B cell (primary cell): ENCODE data around the gene COL13A1. TPM values are rescaled to one million over a fixed set of nuclear protein-coding genes. Genes with fewer than 3 reads are reported as not detected.

ENCODE experiments used
- ATAC-seq: fragments of 200-7000 bp; cut with Tn5 transposase; one replicate; pipeline ENCODE4 v1.10.0; 2021; ENCODE audit warnings: low read depth, mild to moderate bottlenecking, moderate number of reproducible peaks, moderate library complexity
- CTCF ChIA-PET: fragments of 350-600 bp; sonication (Branson Sonifier 250); formaldehyde crosslinking; loops from one replicate; lab custom pipeline; 2021; ENCODE audit warnings: antibody characterized with exemption, inconsistent platforms; lab: Charles Lee
- POLR2A ChIA-PET: fragments of 350-600 bp; sonication (Branson Sonifier 250); formaldehyde crosslinking; loops from one replicate; lab custom pipeline; 2021; ENCODE audit warnings: antibody characterized with exemption; lab: Charles Lee
- DNase-seq: peaks from one replicate; pipeline ENCODE4 v3.0.0; 2013
- H2AFZ ChIP-seq: 2 replicates; pipeline ENCODE4 v1.6.1; 2012; ENCODE audit warnings: mild to moderate bottlenecking, low read depth, low read length; ENCODE audit not compliant: insufficient read depth, poor library complexity, severe bottlenecking
- H3K27ac ChIP-seq, 2 donors: 1 replicate in 1 of 2; 2 replicates in 1 of 2; pipeline ENCODE4 v1.5.1; 2012 to 2013; ENCODE audit warnings: low read length in 2 of 2, mild to moderate bottlenecking in 2 of 2, moderate library complexity in 1 of 2
- H3K27me3 ChIP-seq, 4 experiments: fragments of 200-600 bp in 1 of 4; sonication (generic) in 1 of 4; replicated peaks in 1 of 4; 1 replicate in 2 of 4; 2 replicates in 2 of 4; pipeline versions ENCODE4 v1.6.1 to v1.7.0; 2013 to 2016; ENCODE audit warnings: low read length in 3 of 4, mild to moderate bottlenecking in 2 of 4, mixed read lengths in 1 of 4, moderate library complexity in 1 of 4; ENCODE audit not compliant: insufficient read depth in 4 of 4, control insufficient read depth in 3 of 4; ENCODE audit errors: control extremely low read depth in 1 of 4
- H3K36me3 ChIP-seq, 2 experiments: replicated peaks in 1 of 2; 1 replicate in 1 of 2; 2 replicates in 1 of 2; pipeline versions ENCODE4 v1.6.1 to v1.7.1; 2013; ENCODE audit warnings: low read length in 1 of 2; ENCODE audit not compliant: insufficient read depth in 2 of 2, control insufficient read depth in 1 of 2; ENCODE audit errors: control extremely low read depth in 1 of 2, extremely low read depth in 1 of 2
- H3K4me1 ChIP-seq, 2 donors: fragments of 200-600 bp in 1 of 2; sonication (generic) in 1 of 2; 1 replicate in 1 of 2; 2 replicates in 1 of 2; pipeline versions ENCODE4 v1.5.1 to v1.6.1; 2013 to 2017; ENCODE audit warnings: low read length in 2 of 2; ENCODE audit not compliant: control insufficient read depth in 2 of 2, insufficient read depth in 2 of 2
- H3K4me2 ChIP-seq: replicated peaks from 2 replicates; pipeline ENCODE3; 2012; ENCODE audit warnings: mild to moderate bottlenecking, low read depth, low read length; ENCODE audit not compliant: poor library complexity, severe bottlenecking
- H3K4me3 ChIP-seq, 5 experiments: fragments of 200-600 bp in 1 of 5; sonication (generic) in 1 of 5; 1 replicate in 3 of 5; 2 replicates in 2 of 5; pipeline versions ENCODE4 v1.5.1 to v1.7.0; 2011 to 2016; ENCODE audit warnings: low read length in 4 of 5, mild to moderate bottlenecking in 4 of 5, low read depth in 2 of 5, control low read depth in 1 of 5, moderate library complexity in 1 of 5; ENCODE audit not compliant: insufficient read depth in 1 of 5; ENCODE audit errors: control extremely low read depth in 1 of 5, extremely low read depth in 1 of 5
- H3K79me2 ChIP-seq: fragments of 200-600 bp; sonication (generic); one replicate; pipeline ENCODE4 v1.6.0; 2016; ENCODE audit warnings: low read length; ENCODE audit not compliant: control insufficient read depth, insufficient read depth
- H3K9ac ChIP-seq: fragments of 200-600 bp; sonication (generic); 2 replicates; pipeline ENCODE4 v1.6.1; 2017; ENCODE audit warnings: mild to moderate bottlenecking, low read length, moderate library complexity
- H3K9me3 ChIP-seq, 3 donors: one replicate each; pipeline versions ENCODE4 v1.6.1 to v1.7.1; 2013; ENCODE audit warnings: low read length in 2 of 3; ENCODE audit not compliant: control insufficient read depth in 2 of 3, insufficient read depth in 1 of 3; ENCODE audit errors: control extremely low read depth in 1 of 3
- H4K20me1 ChIP-seq: 2 replicates; pipeline ENCODE4 v1.6.0; 2012; ENCODE audit warnings: mild to moderate bottlenecking, low read length; ENCODE audit not compliant: insufficient read depth, control insufficient read depth, poor library complexity, severe bottlenecking
- H3K27ac Mint-ChIP-seq: one replicate; pipeline ENCODE4 v1.8.0; 2021; ENCODE audit warnings: mixed read lengths
- H3K27me3 Mint-ChIP-seq: one replicate; pipeline ENCODE4 v1.8.0; 2021; ENCODE audit warnings: mixed read lengths
- H3K4me1 Mint-ChIP-seq: one replicate; pipeline ENCODE4 v1.8.0; 2021; ENCODE audit warnings: mixed read lengths
- H3K4me3 Mint-ChIP-seq: one replicate; pipeline ENCODE4 v1.8.0; 2021; ENCODE audit warnings: mixed read lengths
- H3K9me3 Mint-ChIP-seq: one replicate; pipeline ENCODE4 v1.8.0; 2022; ENCODE audit warnings: mixed read lengths; ENCODE audit not compliant: insufficient read depth
- EZH2 ChIP-seq: IDR thresholded peaks from 2 replicates; pipeline ENCODE4 v1.6.1; 2012; ENCODE audit warnings: borderline replicate concordance, low read depth, mild to moderate bottlenecking, moderate library complexity, low read length; ENCODE audit not compliant: insufficient read depth, poor library complexity, severe bottlenecking
- WGBS: methylation state at CpG from one replicate; pipeline ENCODE4 v1.1.5; 2013; ENCODE audit warnings: missing lambda C conversion rate; ENCODE audit not compliant: insufficient coverage; 5-methylcytosine and 5-hydroxymethylcytosine counted together
- intact Hi-C: fragments of 100-400 bp; cut with micrococcal nuclease; formaldehyde crosslinking; loops from one replicate; pipeline ENCODE4 v1.10.0; 2022
- polyA plus RNA-seq: library from polyadenylated mRNA; depleted of rRNA; stranded (reverse); fragments of >200 nt; gene quantifications from 2 replicates; pipeline ENCODE4 v1.2.3, GENCODE V29; 2012
- total RNA-seq, 2 donors: library from RNA; stranded (reverse); fragments of 120-200 nt in 1 of 2; gene quantifications; 1 replicate in 1 of 2; 2 replicates in 1 of 2; pipeline versions ENCODE4 v1.2.3 to v1.2.4, GENCODE V29; 2013 to 2022
- TF ChIP-seq, protein P1 (sequence below): fragments of 200-600 bp; IDR thresholded peaks from one replicate; pipeline ENCODE4 v1.8.0; 2022; ENCODE audit warnings: antibody characterized with exemption, mild to moderate bottlenecking

The COL13A1 gene
- total and polyA plus RNA-seq, 2 donors (not counting 1 experiment from before 2014, with no cell fraction given) = not detected

DNA sequence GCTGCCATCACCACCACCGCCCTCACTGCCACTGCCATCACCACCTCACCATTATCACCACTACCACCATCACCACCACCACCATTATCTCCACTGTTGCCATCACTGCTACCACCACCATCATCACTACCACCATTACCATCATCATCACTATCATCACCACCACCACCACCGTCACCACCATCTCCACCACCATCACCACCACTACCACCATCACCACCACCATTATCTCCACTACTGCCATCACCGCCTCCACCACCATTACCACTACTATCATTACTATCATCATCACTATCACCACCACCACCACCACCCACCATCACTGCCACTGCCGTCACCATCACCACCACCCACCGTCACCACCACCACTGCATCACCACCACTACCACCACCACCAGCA lies 9.9 kb upstream of the COL13A1 start:
- WGBS = 99% methylated on average over 5 of the region's 5 CpGs
- H3K27ac Mint-ChIP-seq = no peak overlapping the region

DNA sequence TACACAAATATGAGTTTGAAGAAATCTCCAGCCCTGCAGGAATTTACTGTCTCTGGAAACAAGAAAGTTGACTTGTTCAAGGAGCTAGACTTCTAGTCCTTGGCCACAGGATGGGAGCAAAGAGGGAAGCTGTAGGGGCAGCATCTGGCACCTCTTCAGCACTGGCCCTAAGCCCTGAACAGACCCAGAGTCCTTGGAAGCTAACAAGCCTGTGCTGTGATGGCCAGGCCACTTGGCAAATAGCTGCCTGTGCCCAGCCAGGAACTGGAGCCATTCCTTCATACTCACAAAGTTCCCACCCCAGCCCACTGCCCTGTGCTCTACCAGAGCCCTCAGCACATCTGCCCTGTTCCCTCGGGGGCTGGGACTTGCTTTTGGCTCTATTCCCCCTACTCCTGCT lies 9.4 kb upstream of the COL13A1 start:
- no peak for TF ChIP-seq EZH2
- TF ChIP-seq, protein P1, sequence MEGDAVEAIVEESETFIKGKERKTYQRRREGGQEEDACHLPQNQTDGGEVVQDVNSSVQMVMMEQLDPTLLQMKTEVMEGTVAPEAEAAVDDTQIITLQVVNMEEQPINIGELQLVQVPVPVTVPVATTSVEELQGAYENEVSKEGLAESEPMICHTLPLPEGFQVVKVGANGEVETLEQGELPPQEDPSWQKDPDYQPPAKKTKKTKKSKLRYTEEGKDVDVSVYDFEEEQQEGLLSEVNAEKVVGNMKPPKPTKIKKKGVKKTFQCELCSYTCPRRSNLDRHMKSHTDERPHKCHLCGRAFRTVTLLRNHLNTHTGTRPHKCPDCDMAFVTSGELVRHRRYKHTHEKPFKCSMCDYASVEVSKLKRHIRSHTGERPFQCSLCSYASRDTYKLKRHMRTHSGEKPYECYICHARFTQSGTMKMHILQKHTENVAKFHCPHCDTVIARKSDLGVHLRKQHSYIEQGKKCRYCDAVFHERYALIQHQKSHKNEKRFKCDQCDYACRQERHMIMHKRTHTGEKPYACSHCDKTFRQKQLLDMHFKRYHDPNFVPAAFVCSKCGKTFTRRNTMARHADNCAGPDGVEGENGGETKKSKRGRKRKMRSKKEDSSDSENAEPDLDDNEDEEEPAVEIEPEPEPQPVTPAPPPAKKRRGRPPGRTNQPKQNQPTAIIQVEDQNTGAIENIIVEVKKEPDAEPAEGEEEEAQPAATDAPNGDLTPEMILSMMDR = no peak
- H4K20me1 ChIP-seq = no peaks in the 10 kb centered on the region
- DNase-seq (no peak), ATAC-seq (no peak)
- peaks cover 2 to 3% (median 3%) of the 10 kb centered on the region in 3 donors for H3K9me3 ChIP-seq
- peaks cover 3% of the 10 kb centered on the region for H3K9me3 Mint-ChIP-seq
- intact Hi-C loops = no loop called here
- peaks cover 0 to 3% (median 0%) of the 10 kb centered on the region in 4 experiments for H3K27me3 ChIP-seq
- no peak overlapping the region for H3K27ac ChIP-seq
- H3K27ac Mint-ChIP-seq = no peak overlapping the region
- no peak overlapping the region for H2AFZ ChIP-seq
- H3K9ac ChIP-seq = no peak overlapping the region
- no peak overlapping the region for H3K4me2 ChIP-seq
- POLR2A ChIA-PET = no interaction called here
- H3K4me3 Mint-ChIP-seq = no peak overlapping the region
- H3K4me3 ChIP-seq = no peak overlapping the region
- no peaks in the 10 kb centered on the region for H3K4me1 Mint-ChIP-seq
- H3K36me3 ChIP-seq = no peaks in the 10 kb centered on the region
- no peaks in the 10 kb centered on the region for H3K4me1 ChIP-seq
- 100% methylated on average over 1 of the region's 1 CpG for WGBS
- CTCF ChIA-PET = no interaction called here
- no peaks in the 10 kb centered on the region for H3K79me2 ChIP-seq
- peaks cover 28% of the 10 kb centered on the region for H3K27me3 Mint-ChIP-seq

More for the DNA sequence above, 9.9 kb upstream of the COL13A1 start:
- intact Hi-C loops = no loop called here
- Histone ChIP-seq H3K4me1 (no peaks in the 10 kb centered on the region), H3K4me2 (no peak overlapping the region), H3K36me3 (no peaks in the 10 kb centered on the region), H3K79me2 (no peaks in the 10 kb centered on the region), H3K9me3 (peaks cover 2 to 3% (median 3%) of the 10 kb centered on the region in 3 donors), H4K20me1 (no peaks in the 10 kb centered on the region), H3K27ac (no peak overlapping the region), H2AFZ (no peak overlapping the region), H3K9ac (no peak overlapping the region), H3K27me3 (no peaks in the 10 kb centered on the region), H3K4me3 (no peak overlapping the region)
- H3K4me1 Mint-ChIP-seq = no peaks in the 10 kb centered on the region
- peaks cover 28% of the 10 kb centered on the region for H3K27me3 Mint-ChIP-seq
- ChIA-PET CTCF (no interaction called here), POLR2A (no interaction called here)
- no peak overlapping the region for H3K4me3 Mint-ChIP-seq
- peaks cover 3% of the 10 kb centered on the region for H3K9me3 Mint-ChIP-seq
- no peak for TF ChIP-seq EZH2
- TF ChIP-seq, protein P1 = no peak
- ATAC-seq (no peak), DNase-seq (no peak)
